Fibroblast of pulmonary artery (primary cell): Measurements from ENCODE around the gene KLHL6.
"Not testable (repeated sequence)": the region's sequence is repeated elsewhere in the genome, so short reads cannot be mapped to it uniquely, and the experiment has no call there.

Source experiments
- DNase-seq: peaks from one replicate; pipeline ENCODE4 v3.0.0-alpha.2; 2010; ENCODE audit warnings: low read depth
- H3K4me3 ChIP-seq: replicated peaks from 2 replicates; pipeline ENCODE4 v1.5.1; 2011; ENCODE audit warnings: low read depth, mild to moderate bottlenecking, control low read depth, low read length, moderate library complexity
- CTCF ChIP-seq: IDR thresholded peaks from 2 replicates; pipeline ENCODE4 v1.5.1; 2011; ENCODE audit warnings: mild to moderate bottlenecking, control low read depth, low read length, inconsistent platforms; ENCODE audit errors: missing control alignments

Gene KLHL6

GRCh38 chr3:183466575-183466974 is 88.9 kb downstream of the KLHL6 start:
- TF ChIP-seq CTCF, result no peak
- no peak for DNase-seq
- no peak overlapping the region for H3K4me3 ChIP-seq

DNA sequence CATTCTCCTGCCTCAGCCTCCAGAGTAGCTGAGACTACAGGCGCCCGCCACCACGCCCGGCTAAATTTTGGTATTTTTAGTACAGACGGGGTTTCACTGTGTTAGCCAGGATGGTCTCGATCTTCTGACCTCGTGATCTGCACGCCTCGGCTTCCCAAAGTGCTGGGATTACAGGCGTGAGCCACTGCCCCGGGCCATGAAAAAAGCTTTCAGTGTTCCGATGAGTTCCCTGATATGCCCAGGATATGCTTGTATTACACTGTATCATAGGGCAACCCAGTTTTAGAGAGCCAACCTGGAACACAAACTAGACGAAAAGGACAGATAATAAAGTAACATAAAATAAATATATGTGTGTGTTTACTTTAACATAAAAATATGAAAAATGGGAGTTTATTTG is 89.8 kb downstream of the KLHL6 start:
- not testable (repeated sequence) for DNase-seq, H3K4me3 ChIP-seq

DNA sequence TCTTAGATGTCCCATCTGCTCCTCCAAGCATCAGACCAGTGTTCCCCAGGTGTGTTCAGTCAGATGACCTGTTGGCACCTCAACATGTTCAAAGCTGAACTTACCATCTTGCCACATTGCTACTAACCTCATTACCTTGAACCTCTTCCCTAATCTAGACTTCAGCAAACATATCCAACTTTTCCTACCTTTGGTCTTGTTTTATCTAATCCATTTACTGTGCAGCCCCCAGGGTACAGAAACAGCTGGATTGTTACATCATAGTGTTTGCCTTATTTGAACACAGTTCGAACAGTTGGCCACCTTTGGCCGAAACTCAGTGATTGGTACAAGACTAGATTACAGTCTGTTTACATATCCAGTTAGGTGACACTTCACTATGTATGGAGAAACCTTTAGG is 91.0 kb downstream of the KLHL6 start:
- no peak for TF ChIP-seq CTCF
- no peak for DNase-seq
- no peak overlapping the region for H3K4me3 ChIP-seq

DNA sequence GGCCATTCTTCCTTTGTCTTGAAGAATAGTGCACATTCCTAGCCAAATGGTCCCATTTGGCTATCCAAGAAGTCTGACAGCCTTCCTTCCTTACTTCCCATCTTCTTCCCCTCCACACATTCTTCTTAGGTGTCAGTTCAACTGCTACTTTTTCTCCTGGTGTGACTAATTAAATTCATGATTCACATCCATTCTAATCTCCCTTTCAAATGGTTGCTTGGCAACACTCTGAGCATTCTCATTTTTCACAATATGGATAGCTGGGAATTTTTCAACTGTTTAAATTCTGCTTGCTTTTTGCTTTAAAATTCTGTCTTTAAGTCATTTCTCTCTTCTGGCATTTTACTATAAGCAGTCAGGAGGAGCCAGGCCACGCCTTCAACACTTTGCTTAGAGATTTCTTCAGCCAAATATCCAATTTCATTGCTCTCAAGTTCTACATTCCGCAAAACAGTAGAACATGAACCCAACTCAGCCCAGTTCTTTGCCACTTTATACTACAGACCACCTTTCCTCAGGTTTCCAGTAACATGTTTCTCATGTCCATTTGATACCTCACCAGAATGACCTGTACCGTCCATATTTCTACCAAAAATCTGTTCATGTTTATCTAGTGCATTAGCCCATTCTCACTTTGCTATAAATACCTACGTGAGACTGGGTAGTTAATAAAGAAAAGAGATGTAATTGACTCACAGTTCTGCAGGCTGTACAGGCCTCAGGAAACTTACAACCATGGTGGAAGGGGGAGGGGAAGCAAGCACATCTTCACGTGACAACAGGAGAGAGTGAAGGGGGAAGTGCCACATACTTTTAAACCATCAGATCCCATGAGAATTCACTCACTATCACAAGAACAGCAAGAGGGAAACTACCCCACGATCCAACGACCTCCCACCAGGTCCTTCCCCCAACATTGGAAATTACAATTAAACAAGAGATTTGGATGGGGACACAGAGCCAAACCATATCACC is 95.1 kb downstream of the KLHL6 start:
- no peak for DNase-seq
- no peak for TF ChIP-seq CTCF
- no peak overlapping the region for H3K4me3 ChIP-seq

DNA sequence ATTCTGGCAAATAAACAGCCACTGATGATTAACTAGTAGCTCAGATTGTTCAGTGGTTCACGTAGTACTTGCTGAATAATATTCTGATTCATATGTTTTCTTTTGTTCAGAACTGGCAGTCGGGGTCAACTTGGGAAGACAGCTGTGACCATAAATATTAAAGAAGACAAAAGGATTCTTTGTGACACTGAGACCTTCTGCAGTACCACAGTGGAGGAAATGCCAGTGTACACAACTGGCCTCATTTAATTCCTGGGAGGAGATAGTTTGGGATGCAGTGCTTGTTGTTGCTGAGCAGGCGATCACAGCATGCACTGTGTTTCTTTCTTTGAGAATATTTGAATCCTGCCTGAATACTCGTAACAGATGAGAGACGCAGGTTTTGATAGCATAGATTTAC is 100.4 kb downstream of the KLHL6 start:
- peak; percentile 43 for DNase-seq
- no peak for TF ChIP-seq CTCF
- no peak overlapping the region for H3K4me3 ChIP-seq

GRCh38 chr3:183454064-183454463 is 101.4 kb downstream of the KLHL6 start:
- TF ChIP-seq CTCF, result no peak
- no peak for DNase-seq
- no peak overlapping the region for H3K4me3 ChIP-seq

GRCh38 chr3:183449791-183450190 is 105.7 kb downstream of the KLHL6 start:
- DNase-seq, result no peak
- no peak overlapping the region for H3K4me3 ChIP-seq
- no peak for TF ChIP-seq CTCF
